Measurements from ENCODE around the gene RFLNA. TPM values are rescaled to one million over a fixed set of nuclear protein-coding genes. Genes with fewer than 3 reads are reported as not detected.

RFLNA gene
- total RNA-seq, 4 donors from 2014 or later: 0.63 to 2.2 (median 1.3) TPM

- Histone ChIP-seq H3K4me3 (no peak overlapping the region), H3K9me3 (no peaks in the 10 kb centered on the region), H3K27ac (replicated peaks in 1 of 4) (no peak overlapping the region), H3K4me1 (no peaks in the 10 kb centered on the region), H3K36me3 (no peaks in the 10 kb centered on the region), H3K27me3 (no peaks in the 10 kb centered on the region)
- no peak for DNase-seq (ENCODE audit: extremely low spot score)
- 80% methylated on average over 4 of the region's 17 CpGs for WGBS
- intact Hi-C loops (cut with DNase I): no loop called here
- TF ChIP-seq EP300 (IDR thresholded peaks at IDR 0.05): no peak
- TF ChIP-seq POLR2AphosphoS5 (IDR thresholded peaks at IDR 0.05): no peak
- no peak for TF ChIP-seq POLR2A (IDR thresholded peaks at IDR 0.05; ENCODE audit: low read depth)
- no peak for TF ChIP-seq CTCF (IDR thresholded peaks at IDR 0.05)
These were observed 16.6 kb downstream of the RFLNA start for GRCh38 chr12:124311292-124312109.

GRCh38 chr12:124312601-124313000 lies 17.7 kb downstream of the RFLNA start:
- H3K9me3 ChIP-seq: no peaks in the 10 kb centered on the region
- no peaks in the 10 kb centered on the region for H3K4me1 ChIP-seq
- DNase-seq (ENCODE audit: extremely low spot score): no peak
- 96% methylated on average over 4 of the region's 6 CpGs for WGBS
- no peaks in the 10 kb centered on the region for H3K27me3 ChIP-seq
- TF ChIP-seq EP300 (IDR thresholded peaks at IDR 0.05): no peak
- TF ChIP-seq CTCF (IDR thresholded peaks at IDR 0.05): no peak
- no peak for TF ChIP-seq POLR2A (IDR thresholded peaks at IDR 0.05; ENCODE audit: low read depth)
- TF ChIP-seq POLR2AphosphoS5 (IDR thresholded peaks at IDR 0.05): no peak
- no peaks in the 10 kb centered on the region for H3K36me3 ChIP-seq
- no peak overlapping the region for H3K4me3 ChIP-seq
- no peak overlapping the region for H3K27ac ChIP-seq (replicated peaks in 1 of 4)
- intact Hi-C loops (cut with DNase I): no loop called here

GRCh38 chr12:124314207-124314606 lies 19.3 kb downstream of the RFLNA start:
- DNase-seq (ENCODE audit: extremely low spot score): no peak
- H3K36me3 ChIP-seq: no peaks in the 10 kb centered on the region
- H3K27me3 ChIP-seq: no peaks in the 10 kb centered on the region
- intact Hi-C loops (cut with DNase I): no loop called here
- no peak overlapping the region for H3K4me3 ChIP-seq
- no peak overlapping the region for H3K27ac ChIP-seq (replicated peaks in 1 of 4)
- H3K4me1 ChIP-seq: no peaks in the 10 kb centered on the region
- no peaks in the 10 kb centered on the region for H3K9me3 ChIP-seq
- TF ChIP-seq EP300 (IDR thresholded peaks at IDR 0.05) (no peak), POLR2AphosphoS5 (IDR thresholded peaks at IDR 0.05) (no peak), POLR2A (IDR thresholded peaks at IDR 0.05; ENCODE audit: low read depth) (no peak), CTCF (IDR thresholded peaks at IDR 0.05) (no peak)
- WGBS: 93% methylated on average over 29 of the region's 30 CpGs

- Histone ChIP-seq H3K4me1 (no peaks in the 10 kb centered on the region), H3K27ac (replicated peaks in 1 of 4) (no peak overlapping the region), H3K9me3 (no peaks in the 10 kb centered on the region), H3K27me3 (no peaks in the 10 kb centered on the region), H3K36me3 (no peaks in the 10 kb centered on the region), H3K4me3 (no peak overlapping the region)
- intact Hi-C loops (cut with DNase I): no loop called here
- TF ChIP-seq CTCF (IDR thresholded peaks at IDR 0.05) (no peak), EP300 (IDR thresholded peaks at IDR 0.05) (no peak)
- DNase-seq (ENCODE audit: extremely low spot score): no peak
- WGBS: 72% methylated on average over 8 of the region's 9 CpGs
These were observed 19.9 kb downstream of the RFLNA start for GRCh38 chr12:124314766-124315165.

Data from esophagus muscularis mucosa (tissue), 4 donors.